GM18861 (cell line): ENCODE measurements around the gene ZNF148.
"Not testable (repeated sequence)": the region's sequence is repeated elsewhere in the genome, so short reads cannot be mapped to it uniquely, and the experiment has no call there.

Experiments used
- ATAC-seq: cut with Tn5 transposase; IDR thresholded peaks from one replicate; pipeline ENCODE4 v1.9.1; 2021; ENCODE audit not compliant: unreplicated experiment

ZNF148 gene

DNA sequence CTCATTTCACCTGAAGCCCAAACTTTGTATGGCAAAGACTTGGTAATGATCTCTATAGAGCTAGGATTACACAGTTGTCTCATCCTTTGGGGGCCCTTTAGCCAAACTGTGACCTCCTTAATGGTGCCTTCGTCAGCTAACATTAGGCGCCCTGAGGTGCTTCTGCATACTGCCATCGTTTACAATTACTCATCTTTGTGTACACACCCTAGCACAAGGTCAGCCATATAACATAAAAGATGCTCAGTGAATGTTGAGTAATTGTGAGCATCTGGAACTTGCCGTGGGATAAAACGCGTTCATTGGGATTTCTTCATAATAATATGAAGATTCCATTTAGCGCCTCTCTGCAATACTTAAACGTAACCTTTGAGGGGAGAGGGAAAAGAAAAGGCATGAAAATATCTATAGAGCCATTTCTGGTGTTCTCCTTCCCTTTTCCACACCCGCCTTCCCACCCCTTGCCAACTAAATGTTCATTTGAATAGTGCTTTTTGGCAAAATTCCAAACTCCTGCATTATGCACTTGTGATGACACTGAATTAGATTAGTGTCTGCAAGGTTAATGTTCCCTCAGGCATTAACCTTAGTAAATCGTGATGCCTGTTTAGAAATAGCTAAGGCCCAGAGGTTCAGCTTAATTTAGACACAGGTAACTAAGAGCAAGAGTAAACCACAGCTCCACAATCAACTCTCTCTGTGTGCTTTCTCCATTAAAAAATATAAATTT, 990 bp upstream of the ZNF148 start:
- ATAC-seq: no peak

DNA sequence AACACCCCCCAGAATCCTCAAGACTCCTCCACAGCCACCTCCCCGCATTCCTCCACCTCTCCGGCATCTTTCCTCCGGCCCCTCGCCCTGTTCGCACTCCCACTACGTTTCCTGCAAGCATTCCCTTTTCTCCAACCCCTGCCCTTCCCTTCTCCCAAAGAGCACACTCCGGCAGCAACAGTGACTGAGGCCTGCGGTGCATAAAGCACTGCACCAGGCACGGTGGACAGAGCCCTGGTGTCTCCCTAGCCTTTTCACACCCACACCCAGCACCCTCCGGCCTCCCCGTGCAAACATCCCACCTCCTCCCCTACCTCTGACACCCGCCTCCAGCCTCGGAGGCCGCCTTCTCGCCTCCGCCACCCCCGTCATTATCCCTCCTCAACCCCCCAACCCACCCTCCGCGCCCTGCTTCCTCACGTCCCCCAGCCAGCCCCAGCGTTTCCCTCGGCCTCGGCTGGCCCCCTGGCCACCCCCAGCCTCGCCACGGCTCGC, 577 bp downstream of the ZNF148 start:
- ATAC-seq: no peak

- no peak for ATAC-seq
These were observed 7.5 kb downstream of the ZNF148 start for GRCh38 chr3:125367403-125368230.

DNA sequence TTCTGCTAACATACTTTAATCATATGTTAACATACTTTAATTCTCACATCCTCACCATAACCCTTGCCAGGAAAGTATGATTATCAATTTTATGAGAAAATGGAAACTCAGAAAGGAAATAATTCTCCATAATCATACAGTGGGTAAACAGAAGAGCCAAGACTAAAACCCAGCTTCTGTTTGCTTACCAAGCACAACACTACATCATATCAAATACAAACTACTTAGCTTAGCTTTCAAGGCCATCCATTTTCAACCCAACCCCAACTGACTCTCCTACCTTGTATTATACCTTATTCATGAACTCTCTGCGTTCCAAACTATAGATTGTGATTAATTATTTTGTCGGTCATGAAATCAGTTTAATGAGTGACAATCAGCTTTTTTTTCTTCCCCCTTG, 9.0 kb downstream of the ZNF148 start:
- no peak for ATAC-seq

- no peak for ATAC-seq
These were observed 15.4 kb downstream of the ZNF148 start for GRCh38 chr3:125359700-125360099.

GRCh38 chr3:125358923-125359322, 16.2 kb downstream of the ZNF148 start:
- no peak for ATAC-seq

GRCh38 chr3:125357837-125358236, 17.3 kb downstream of the ZNF148 start:
- ATAC-seq: no peak

DNA sequence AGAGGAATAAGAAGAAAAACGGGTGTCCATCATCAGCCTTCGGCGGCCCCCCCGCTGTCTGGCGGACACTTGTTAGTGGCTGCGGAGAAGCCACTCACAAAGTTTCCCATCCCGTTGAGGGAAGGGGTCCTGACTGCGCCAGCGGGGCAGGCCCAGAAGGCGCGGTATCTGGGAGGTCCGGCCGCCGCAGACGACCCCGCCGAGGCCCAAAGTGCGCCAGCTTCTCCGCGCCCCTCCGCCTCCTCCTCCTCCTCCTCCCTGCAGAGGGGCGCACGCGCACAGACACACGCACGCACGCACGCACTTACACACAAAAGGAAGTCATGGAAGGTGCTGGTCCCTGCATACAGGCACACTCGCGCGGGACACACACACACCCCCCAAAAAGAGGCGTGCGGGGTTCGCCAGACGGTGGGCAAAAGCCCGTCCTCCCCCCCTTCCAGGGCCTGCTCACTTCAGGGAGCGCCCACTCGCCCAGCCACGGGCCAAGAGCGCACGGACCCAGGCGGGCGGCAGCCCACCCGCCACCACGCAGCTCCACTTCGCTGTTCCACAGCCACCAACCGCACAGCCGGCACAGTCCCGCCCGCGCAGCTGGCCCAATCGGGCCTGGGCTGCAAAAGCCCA, 18.0 kb downstream of the ZNF148 start:
- no peak for ATAC-seq

DNA sequence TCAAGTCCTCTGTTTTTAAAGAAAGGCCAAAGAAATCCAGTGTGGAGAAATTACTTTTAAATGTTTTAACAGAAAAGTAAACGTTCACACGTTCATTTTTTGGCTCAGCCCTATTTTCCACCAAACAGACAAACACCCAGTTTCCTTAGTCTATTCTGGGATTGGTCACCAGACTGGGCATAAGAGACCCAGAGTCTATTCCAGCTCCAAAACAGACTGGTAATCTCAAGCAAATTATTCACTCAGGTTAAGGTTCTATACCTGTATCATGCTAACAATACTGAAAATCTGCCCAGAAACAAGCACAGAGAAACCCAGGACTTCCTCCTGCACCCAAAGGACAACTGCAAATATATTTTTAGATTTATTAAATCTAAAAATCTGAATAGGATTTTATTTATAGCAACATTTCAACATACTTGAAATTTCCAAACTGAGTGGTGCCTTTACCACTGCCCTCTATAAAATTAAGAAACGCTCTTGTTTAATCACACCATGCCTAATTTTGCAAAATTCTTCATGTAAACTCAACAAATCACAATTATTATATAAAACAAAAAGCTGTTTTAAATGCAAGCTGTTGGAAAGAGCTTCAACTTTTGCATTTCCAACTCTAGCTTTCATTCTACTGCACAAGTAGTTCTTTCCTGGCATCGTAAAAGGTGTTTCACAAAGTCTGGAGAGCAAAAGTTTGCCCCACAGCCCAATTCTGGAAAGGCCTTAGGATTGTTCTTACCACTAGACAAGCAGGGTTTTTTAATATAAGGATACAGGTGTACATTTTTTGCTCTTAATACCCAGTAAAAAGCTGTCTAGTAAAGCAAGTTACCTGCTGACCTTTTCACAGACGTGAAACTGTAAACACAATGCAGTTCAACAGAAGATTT, 18.7 kb downstream of the ZNF148 start:
- no peak for ATAC-seq

DNA sequence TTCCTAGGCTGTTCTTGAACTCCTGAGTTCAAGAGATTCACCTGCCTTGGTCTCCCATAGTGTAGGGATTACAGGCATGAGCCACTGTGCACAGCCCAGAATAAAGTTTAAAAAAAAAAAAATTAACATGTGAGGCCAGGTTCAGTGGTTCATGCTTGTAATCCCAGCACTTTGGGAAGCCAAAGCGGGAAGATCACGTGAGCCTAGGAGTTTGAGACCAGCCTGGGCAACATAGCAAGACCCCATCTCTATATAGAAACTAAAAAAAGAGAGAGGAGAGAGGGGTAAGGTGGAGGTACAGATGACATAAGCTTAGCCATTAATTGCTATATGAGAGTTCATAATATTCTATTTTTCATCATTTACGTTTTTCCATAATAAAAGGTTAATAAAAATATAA, 21.5 kb downstream of the ZNF148 start:
- no peak for ATAC-seq

- no peak for ATAC-seq
These were observed 22.0 kb downstream of the ZNF148 start for GRCh38 chr3:125353128-125353527.

DNA sequence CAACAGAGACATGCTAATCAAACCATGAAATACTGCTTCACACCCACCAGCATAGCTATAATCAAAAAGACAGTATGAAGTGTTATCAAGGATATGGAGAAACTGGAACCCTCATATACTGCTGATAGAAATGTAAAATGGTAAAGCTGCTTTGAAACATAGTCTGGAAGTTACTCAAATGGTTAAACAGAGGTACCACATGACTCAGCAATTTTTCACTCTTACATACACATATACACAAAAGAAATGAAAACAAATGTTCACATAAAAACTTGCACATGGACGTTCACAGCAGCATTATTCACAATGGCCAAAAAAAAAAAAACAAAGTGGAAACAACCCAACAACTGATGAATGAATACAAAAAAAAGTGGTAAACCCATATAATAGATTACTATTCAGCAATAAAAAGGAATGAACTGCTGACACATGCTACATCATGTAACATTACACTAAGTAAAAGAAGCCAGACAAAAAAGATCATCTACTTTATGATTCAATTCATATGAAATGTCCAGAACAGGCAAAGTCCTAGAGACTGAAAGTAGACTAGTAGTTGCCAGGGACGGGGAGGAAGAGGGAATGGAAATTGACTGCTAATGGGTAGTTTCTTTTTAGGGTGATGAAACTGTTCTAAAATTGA, 23.2 kb downstream of the ZNF148 start:
- no peak for ATAC-seq

GRCh38 chr3:125351152-125351551, 24.0 kb downstream of the ZNF148 start:
- ATAC-seq: no peak

- no peak for ATAC-seq
These were observed 24.5 kb downstream of the ZNF148 start for GRCh38 chr3:125350597-125350996.

DNA sequence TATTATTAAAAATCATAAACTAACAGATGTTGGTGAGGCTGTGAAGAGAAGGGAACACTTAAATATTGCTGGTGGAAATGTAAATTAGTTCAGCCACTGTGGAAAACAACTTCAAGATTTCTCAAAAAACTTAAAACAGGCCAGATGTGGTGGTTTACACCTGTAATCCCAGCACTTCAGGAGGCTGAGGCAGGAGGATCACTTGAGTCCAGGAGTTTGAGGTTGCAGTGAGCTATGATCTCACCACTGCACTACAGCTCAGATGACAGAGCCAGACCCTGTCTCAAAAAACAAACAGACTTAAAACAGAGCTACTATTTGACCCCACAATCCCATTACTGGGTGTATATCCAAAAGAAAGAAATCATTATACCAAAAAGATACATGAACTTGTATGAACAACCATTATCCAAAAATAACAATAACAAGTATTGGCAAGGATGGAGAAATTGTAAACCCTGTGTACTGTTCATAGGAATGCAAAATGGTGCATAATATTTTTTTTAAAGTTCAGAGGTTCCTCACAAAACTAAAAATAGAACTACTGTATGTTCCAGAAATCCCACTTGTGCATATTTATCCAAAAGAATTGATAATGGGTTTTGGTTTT, 25.5 kb downstream of the ZNF148 start:
- no peak for ATAC-seq

GRCh38 chr3:125349055-125349454, 26.1 kb downstream of the ZNF148 start:
- ATAC-seq: no peak

GRCh38 chr3:125343367-125343766, 31.8 kb downstream of the ZNF148 start:
- ATAC-seq: not testable (repeated sequence)

DNA sequence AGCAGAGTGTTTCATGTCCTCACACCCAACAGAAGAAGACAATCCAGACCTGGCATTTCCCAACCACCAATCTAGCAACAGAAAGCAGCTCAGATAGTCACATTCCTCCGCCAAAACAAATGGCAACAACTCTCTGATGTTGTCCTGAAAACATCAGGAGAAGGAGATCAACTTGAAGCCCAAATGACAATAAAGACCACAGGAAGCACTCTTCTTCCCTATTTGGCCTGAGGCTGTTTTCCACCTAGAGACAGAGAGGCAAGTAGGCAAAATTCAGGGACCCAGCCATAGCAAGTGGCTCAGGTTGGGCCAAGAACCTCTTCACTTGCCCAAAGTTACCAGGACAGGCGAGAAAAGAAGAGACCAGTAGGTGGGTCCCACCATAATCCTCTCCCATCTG, 35.0 kb downstream of the ZNF148 start:
- no peak for ATAC-seq

GRCh38 chr3:125337506-125337905, 37.6 kb downstream of the ZNF148 start:
- no peak for ATAC-seq
